ENCODE results near the gene SND1. TPM values are rescaled to one million over a fixed set of nuclear protein-coding genes. Genes with fewer than 3 reads are reported as not detected.

Gene SND1
- total and polyA plus RNA-seq, 4 donors, result 59.4 to 214 (median 84.1) TPM

- no peak overlapping the region for H3K27ac ChIP-seq (ENCODE audit: low read depth in 1 of 2, low read length in 2 of 2)
- peaks cover 0 to 2% (median 0%) of the 10 kb centered on the region in 4 donors for H3K4me1 ChIP-seq (ENCODE audit: control insufficient read depth in 4 of 4, insufficient read depth in 4 of 4, low read length in 3 of 4)
- no peaks in the 10 kb centered on the region for H3K27me3 ChIP-seq (ENCODE audit: control insufficient read depth in 4 of 4, insufficient read depth in 4 of 4, low read length in 3 of 4)
- over 99% methylated on average over 3 of the region's 3 CpGs for WGBS
- no peak for TF ChIP-seq YY1 (IDR thresholded peaks at IDR 0.05)
- TF ChIP-seq HNF4A (conservative IDR thresholded peaks at IDR 0.05), result no peak
- TF ChIP-seq SP1 (IDR thresholded peaks at IDR 0.05), result no peak
- no peak for TF ChIP-seq JUND (IDR thresholded peaks at IDR 0.05)
- TF ChIP-seq EGR1 (IDR thresholded peaks at IDR 0.05; ENCODE audit: low read depth in 2 of 2), result no peak
- no peak for TF ChIP-seq NR2F2 (IDR thresholded peaks at IDR 0.05)
- TF ChIP-seq FOXA2 (IDR thresholded peaks at IDR 0.05), result no peak
- no peak for TF ChIP-seq FOXA1 (IDR thresholded peaks at IDR 0.05)
- no peak for TF ChIP-seq GABPA (IDR thresholded peaks at IDR 0.05 in 1 of 2, conservative IDR thresholded peaks at IDR 0.05 in 1 of 2)
- TF ChIP-seq, protein P1, sequence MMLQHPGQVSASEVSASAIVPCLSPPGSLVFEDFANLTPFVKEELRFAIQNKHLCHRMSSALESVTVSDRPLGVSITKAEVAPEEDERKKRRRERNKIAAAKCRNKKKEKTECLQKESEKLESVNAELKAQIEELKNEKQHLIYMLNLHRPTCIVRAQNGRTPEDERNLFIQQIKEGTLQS (IDR thresholded peaks at IDR 0.05), result no peak
- TF ChIP-seq, protein P2, sequence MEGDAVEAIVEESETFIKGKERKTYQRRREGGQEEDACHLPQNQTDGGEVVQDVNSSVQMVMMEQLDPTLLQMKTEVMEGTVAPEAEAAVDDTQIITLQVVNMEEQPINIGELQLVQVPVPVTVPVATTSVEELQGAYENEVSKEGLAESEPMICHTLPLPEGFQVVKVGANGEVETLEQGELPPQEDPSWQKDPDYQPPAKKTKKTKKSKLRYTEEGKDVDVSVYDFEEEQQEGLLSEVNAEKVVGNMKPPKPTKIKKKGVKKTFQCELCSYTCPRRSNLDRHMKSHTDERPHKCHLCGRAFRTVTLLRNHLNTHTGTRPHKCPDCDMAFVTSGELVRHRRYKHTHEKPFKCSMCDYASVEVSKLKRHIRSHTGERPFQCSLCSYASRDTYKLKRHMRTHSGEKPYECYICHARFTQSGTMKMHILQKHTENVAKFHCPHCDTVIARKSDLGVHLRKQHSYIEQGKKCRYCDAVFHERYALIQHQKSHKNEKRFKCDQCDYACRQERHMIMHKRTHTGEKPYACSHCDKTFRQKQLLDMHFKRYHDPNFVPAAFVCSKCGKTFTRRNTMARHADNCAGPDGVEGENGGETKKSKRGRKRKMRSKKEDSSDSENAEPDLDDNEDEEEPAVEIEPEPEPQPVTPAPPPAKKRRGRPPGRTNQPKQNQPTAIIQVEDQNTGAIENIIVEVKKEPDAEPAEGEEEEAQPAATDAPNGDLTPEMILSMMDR (IDR thresholded peaks at IDR 0.05; ENCODE audit: low read depth, low read length, missing input control), result no peak
- TF ChIP-seq, protein P3, sequence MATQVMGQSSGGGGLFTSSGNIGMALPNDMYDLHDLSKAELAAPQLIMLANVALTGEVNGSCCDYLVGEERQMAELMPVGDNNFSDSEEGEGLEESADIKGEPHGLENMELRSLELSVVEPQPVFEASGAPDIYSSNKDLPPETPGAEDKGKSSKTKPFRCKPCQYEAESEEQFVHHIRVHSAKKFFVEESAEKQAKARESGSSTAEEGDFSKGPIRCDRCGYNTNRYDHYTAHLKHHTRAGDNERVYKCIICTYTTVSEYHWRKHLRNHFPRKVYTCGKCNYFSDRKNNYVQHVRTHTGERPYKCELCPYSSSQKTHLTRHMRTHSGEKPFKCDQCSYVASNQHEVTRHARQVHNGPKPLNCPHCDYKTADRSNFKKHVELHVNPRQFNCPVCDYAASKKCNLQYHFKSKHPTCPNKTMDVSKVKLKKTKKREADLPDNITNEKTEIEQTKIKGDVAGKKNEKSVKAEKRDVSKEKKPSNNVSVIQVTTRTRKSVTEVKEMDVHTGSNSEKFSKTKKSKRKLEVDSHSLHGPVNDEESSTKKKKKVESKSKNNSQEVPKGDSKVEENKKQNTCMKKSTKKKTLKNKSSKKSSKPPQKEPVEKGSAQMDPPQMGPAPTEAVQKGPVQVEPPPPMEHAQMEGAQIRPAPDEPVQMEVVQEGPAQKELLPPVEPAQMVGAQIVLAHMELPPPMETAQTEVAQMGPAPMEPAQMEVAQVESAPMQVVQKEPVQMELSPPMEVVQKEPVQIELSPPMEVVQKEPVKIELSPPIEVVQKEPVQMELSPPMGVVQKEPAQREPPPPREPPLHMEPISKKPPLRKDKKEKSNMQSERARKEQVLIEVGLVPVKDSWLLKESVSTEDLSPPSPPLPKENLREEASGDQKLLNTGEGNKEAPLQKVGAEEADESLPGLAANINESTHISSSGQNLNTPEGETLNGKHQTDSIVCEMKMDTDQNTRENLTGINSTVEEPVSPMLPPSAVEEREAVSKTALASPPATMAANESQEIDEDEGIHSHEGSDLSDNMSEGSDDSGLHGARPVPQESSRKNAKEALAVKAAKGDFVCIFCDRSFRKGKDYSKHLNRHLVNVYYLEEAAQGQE (IDR thresholded peaks at IDR 0.05), result no peak
- no peak for TF ChIP-seq HNF4G (IDR thresholded peaks at IDR 0.05)
- TF ChIP-seq, protein P4, sequence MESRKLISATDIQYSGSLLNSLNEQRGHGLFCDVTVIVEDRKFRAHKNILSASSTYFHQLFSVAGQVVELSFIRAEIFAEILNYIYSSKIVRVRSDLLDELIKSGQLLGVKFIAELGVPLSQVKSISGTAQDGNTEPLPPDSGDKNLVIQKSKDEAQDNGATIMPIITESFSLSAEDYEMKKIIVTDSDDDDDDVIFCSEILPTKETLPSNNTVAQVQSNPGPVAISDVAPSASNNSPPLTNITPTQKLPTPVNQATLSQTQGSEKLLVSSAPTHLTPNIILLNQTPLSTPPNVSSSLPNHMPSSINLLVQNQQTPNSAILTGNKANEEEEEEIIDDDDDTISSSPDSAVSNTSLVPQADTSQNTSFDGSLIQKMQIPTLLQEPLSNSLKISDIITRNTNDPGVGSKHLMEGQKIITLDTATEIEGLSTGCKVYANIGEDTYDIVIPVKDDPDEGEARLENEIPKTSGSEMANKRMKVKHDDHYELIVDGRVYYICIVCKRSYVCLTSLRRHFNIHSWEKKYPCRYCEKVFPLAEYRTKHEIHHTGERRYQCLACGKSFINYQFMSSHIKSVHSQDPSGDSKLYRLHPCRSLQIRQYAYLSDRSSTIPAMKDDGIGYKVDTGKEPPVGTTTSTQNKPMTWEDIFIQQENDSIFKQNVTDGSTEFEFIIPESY (IDR thresholded peaks at IDR 0.05), result no peak
- TF ChIP-seq RXRA (IDR thresholded peaks at IDR 0.05), result no peak
- no peak for TF ChIP-seq TAF1 (conservative IDR thresholded peaks at IDR 0.05)
- TF ChIP-seq, protein P5, sequence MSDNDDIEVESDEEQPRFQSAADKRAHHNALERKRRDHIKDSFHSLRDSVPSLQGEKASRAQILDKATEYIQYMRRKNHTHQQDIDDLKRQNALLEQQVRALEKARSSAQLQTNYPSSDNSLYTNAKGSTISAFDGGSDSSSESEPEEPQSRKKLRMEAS (IDR thresholded peaks at IDR 0.05), result no peak
- TF ChIP-seq RAD21 (IDR thresholded peaks at IDR 0.05), result no peak
- H3K4me3 ChIP-seq (ENCODE audit: low read depth in 1 of 3, low read length in 3 of 3), result no peak overlapping the region
- H3K9ac ChIP-seq (ENCODE audit: low read depth in 1 of 2, low read length in 2 of 2), result no peak overlapping the region
- H3K9me3 ChIP-seq (ENCODE audit: control insufficient read depth in 4 of 4, low read length in 3 of 4), result no peaks in the 10 kb centered on the region
- no peaks in the 10 kb centered on the region for H3K36me3 ChIP-seq (ENCODE audit: control insufficient read depth in 4 of 4, insufficient read depth in 3 of 4, low read depth in 1 of 4, low read length in 3 of 4)
- DNase-seq (ENCODE audit: low spot score), result no peak
Measured at GRCh38 chr7:127878791-127879190, 226.8 kb downstream of the SND1 start.

Data from liver (tissue), 9 donors.